ENCODE measurements around the gene RABEPK.
A peak's percentile ranks its signal among the peaks of the same experiment; 100 is the strongest.

DNA sequence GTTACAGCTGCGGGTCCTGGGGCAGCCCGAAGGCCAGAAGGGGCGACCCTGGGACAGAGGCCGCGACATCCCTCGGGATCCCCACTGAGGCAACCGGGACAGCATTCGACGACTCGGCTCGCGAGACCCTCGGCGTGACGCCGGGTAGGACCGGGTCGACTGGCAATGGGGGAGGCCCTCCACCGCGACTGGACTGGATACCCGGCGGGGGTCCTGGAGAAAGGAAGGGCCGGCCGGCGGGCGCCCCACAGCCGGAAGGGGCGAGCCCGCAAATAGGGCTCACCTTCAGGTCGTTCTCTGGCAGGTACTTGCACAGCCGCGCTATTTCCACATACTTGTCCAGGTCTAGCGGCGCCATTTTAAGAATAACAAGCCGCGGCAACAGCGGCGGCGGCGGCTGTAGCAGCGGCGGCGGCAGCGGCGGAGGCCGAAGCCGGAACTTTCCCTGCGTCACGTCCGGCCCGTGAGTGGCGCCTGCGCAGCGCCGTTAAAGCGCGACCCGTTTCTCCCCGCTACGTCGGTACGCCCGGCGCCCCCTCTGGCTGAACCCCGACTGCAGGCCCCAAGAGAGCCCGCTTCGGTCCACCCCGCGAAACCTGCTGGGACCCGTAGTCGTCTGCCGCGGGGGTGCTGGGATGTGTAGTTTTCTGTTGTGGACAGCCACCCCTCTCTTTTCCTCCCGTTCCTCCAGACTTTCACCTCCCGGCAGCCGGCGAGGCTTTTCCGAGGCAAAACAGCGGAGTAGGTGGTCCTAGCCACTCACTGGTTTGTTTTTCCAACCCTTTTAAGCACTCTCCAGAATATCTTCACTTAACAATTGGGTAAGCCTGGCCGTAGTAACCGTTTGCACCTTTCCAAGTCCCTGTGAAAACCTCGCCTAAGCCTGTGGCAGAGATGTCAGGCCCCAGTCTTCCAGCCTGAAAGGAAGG, 10.7 kb upstream of the RABEPK start, which contains the start of gene PPP6C:
- TF ChIP-seq POLR2AphosphoS5 (IDR thresholded peaks at IDR 0.05; ENCODE audit: borderline replicate concordance, low read depth, low read length) (peak; percentile 82), EZH2 (IDR thresholded peaks at IDR 0.05) (no peak), FOXP2 (optimal IDR thresholded peaks at IDR 0.05; ENCODE audit: control extremely low read depth, extremely low read length, insufficient read depth) (peak; percentile 34)

All from SK-N-MC (cell line).